Measurements from ENCODE around the gene SRSF10.
"Not testable (repeated sequence)": the region's sequence is repeated elsewhere in the genome, so short reads cannot be mapped to it uniquely, and the experiment has no call there.

The SRSF10 gene

DNA sequence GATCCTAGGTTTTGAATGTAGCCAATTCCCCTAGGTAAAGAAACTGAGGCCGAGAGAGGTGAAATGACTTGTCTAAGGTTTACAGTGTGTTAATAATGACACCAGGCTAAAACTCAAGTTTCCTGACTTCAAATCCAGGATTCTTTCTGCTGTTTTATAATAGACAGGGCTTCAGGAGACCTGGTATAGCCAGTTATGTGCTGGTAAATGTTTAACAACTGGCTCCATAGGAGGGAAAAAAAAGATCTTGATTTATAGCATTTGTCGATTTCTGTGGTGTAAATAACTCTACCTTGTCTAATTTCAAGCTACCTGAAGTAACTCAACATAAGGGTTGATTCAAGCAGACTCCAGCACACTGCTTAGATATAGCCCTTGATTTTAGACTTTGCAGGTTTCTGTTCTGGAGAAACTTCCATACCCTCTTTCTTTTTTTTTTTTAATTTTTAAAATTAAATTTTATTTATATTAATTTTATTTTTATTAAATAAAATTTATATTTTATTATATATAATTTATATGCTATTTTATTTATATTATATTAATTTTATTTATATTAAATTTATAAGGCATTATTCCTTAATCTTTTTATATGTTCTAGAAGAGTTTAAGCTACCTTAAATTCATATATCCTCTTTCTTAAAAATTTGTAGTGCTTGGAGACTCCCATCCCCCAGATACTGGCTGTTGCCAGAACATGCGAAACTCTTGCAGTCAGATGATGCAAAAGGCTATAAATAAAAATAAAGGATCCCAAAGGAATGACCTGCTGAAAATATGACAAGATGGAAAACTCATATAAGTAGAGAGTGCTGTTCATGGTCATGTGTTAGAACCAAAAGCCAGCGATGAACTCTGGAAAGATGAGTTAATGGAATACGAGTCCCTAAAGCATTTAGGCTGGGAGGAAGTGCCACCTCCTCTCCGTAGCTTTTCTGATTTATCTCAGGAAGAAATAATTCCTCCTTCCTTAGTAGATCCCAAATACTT lies 35.4 kb upstream of the SRSF10 start:
- TF ChIP-seq SPI1 (IDR thresholded peaks at IDR 0.05; ENCODE audit: low read depth, low read length) (no peak), POLR2A (IDR thresholded peaks at IDR 0.05; ENCODE audit: low read depth, low read length) (no peak), PAX5 (IDR thresholded peaks at IDR 0.05; ENCODE audit: insufficient read depth, low read length, severe bottlenecking) (no peak), TAF1 (IDR thresholded peaks at IDR 0.05; ENCODE audit: low read depth, low read length) (no peak), POLR2AphosphoS5 (IDR thresholded peaks at IDR 0.05; ENCODE audit: low read depth, low read length) (no peak), POU2F2 (IDR thresholded peaks at IDR 0.05; ENCODE audit: low read depth, low read length) (no peak)
- DNase-seq (ENCODE audit: insufficient read length, low spot score): no peak
- FAIRE-seq: no peak

- DNase-seq (ENCODE audit: insufficient read length, low spot score); FAIRE-seq: not testable (repeated sequence)
These were observed 32.8 kb upstream of the SRSF10 start for GRCh38 chr1:24012878-24013277.

DNA sequence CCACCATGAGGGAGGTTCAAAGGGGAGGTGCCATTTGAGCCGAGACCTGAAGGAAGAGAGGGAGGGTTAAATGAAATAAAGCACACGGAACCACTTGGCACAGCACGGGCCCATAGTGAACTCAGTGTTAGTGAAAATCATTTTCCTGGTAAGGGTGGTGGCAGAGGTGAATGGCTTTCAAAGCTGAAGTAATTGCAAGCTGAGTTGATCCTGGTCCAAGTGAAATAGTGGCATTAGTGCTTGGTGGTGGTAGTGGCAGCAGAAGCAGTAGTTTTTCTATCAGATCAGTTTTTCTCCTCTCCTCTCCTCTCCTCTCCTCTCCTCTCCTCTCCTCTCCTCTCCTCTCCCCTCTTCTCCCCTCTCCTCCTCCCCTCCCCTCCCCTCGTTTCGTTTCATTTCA lies 30.5 kb upstream of the SRSF10 start:
- no peak for TF ChIP-seq POU2F2 (IDR thresholded peaks at IDR 0.05; ENCODE audit: low read depth, low read length)
- TF ChIP-seq POLR2AphosphoS5 (IDR thresholded peaks at IDR 0.05; ENCODE audit: low read depth, low read length): no peak
- no peak for TF ChIP-seq SPI1 (IDR thresholded peaks at IDR 0.05; ENCODE audit: low read depth, low read length)
- TF ChIP-seq POLR2A (IDR thresholded peaks at IDR 0.05; ENCODE audit: low read depth, low read length): no peak
- no peak for TF ChIP-seq PAX5 (IDR thresholded peaks at IDR 0.05; ENCODE audit: insufficient read depth, low read length, severe bottlenecking)
- TF ChIP-seq TAF1 (IDR thresholded peaks at IDR 0.05; ENCODE audit: low read depth, low read length): no peak
- DNase-seq (ENCODE audit: insufficient read length, low spot score) (no peak), FAIRE-seq (no peak)

- no peak for DNase-seq (ENCODE audit: insufficient read length, low spot score)
- TF ChIP-seq POLR2AphosphoS5 (IDR thresholded peaks at IDR 0.05; ENCODE audit: low read depth, low read length): no peak
- no peak for TF ChIP-seq POU2F2 (IDR thresholded peaks at IDR 0.05; ENCODE audit: low read depth, low read length)
- TF ChIP-seq TAF1 (IDR thresholded peaks at IDR 0.05; ENCODE audit: low read depth, low read length): no peak
- no peak for TF ChIP-seq POLR2A (IDR thresholded peaks at IDR 0.05; ENCODE audit: low read depth, low read length)
- no peak for TF ChIP-seq SPI1 (IDR thresholded peaks at IDR 0.05; ENCODE audit: low read depth, low read length)
- TF ChIP-seq PAX5 (IDR thresholded peaks at IDR 0.05; ENCODE audit: insufficient read depth, low read length, severe bottlenecking): no peak
- no peak for FAIRE-seq
These were observed 29.3 kb upstream of the SRSF10 start for GRCh38 chr1:24009406-24009805.

- FAIRE-seq; DNase-seq (ENCODE audit: insufficient read length, low spot score): not testable (repeated sequence)
These were observed 28.6 kb upstream of the SRSF10 start for GRCh38 chr1:24008574-24009184.

- DNase-seq (ENCODE audit: insufficient read length, low spot score) (no peak), FAIRE-seq (no peak)
- TF ChIP-seq SPI1 (IDR thresholded peaks at IDR 0.05; ENCODE audit: low read depth, low read length): no peak
These were observed 27.0 kb upstream of the SRSF10 start for GRCh38 chr1:24007079-24007478.

DNA sequence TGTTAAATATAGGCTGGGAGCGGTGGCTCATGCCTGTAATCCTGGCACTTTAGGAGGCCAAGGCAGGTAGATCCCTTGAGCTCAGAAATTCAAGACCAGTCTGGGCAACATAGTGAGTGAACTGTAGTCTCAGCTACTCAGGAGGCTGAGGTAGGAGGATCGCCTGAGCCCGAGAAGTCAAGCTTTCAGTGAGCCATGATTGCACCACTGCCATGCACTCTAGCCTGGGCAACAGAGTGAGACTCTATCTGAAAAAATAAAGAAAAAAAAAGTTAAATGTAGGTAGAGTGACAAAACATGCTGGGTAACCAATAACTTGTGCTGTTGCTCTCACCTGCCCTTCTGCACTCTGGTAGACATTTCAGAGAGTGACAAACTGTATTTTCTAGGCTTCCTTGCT lies 25.0 kb upstream of the SRSF10 start:
- FAIRE-seq (no peak), DNase-seq (ENCODE audit: insufficient read length, low spot score) (no peak)
- no peak for TF ChIP-seq SPI1 (IDR thresholded peaks at IDR 0.05; ENCODE audit: low read depth, low read length)
- no peak for TF ChIP-seq POLR2AphosphoS5 (IDR thresholded peaks at IDR 0.05; ENCODE audit: low read depth, low read length)
- TF ChIP-seq TAF1 (IDR thresholded peaks at IDR 0.05; ENCODE audit: low read depth, low read length): no peak
- no peak for TF ChIP-seq POU2F2 (IDR thresholded peaks at IDR 0.05; ENCODE audit: low read depth, low read length)
- TF ChIP-seq PAX5 (IDR thresholded peaks at IDR 0.05; ENCODE audit: insufficient read depth, low read length, severe bottlenecking): no peak
- TF ChIP-seq POLR2A (IDR thresholded peaks at IDR 0.05; ENCODE audit: low read depth, low read length): no peak

DNA sequence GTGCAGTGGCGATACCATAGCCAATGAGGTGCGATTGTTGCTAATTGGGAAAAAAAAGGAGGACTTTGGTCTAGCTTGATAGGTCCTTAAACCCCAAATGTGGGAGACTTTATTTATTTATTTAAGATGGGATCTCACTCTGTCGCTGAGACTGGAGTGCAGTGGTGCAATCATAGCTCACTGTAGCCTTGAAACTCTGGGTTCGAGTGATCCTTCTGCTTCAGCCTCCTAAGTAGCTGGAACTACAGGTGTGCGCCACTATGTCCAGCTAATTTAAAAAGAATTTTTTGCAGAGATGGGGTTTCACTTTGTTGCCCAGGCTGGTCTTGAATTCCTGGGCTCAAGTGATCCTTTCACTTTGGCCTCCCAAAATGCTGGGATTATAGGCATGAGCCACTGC lies 24.0 kb upstream of the SRSF10 start:
- TF ChIP-seq PAX5 (IDR thresholded peaks at IDR 0.05; ENCODE audit: insufficient read depth, low read length, severe bottlenecking) (no peak), POLR2AphosphoS5 (IDR thresholded peaks at IDR 0.05; ENCODE audit: low read depth, low read length) (no peak), POLR2A (IDR thresholded peaks at IDR 0.05; ENCODE audit: low read depth, low read length) (no peak), POU2F2 (IDR thresholded peaks at IDR 0.05; ENCODE audit: low read depth, low read length) (no peak), SPI1 (IDR thresholded peaks at IDR 0.05; ENCODE audit: low read depth, low read length) (no peak), TAF1 (IDR thresholded peaks at IDR 0.05; ENCODE audit: low read depth, low read length) (no peak)
- DNase-seq (ENCODE audit: insufficient read length, low spot score) (no peak), FAIRE-seq (no peak)

GRCh38 chr1:24003331-24003972 lies 23.3 kb upstream of the SRSF10 start:
- DNase-seq (ENCODE audit: insufficient read length, low spot score): no peak
- TF ChIP-seq TAF1 (IDR thresholded peaks at IDR 0.05; ENCODE audit: low read depth, low read length): no peak
- no peak for TF ChIP-seq SPI1 (IDR thresholded peaks at IDR 0.05; ENCODE audit: low read depth, low read length)
- TF ChIP-seq PAX5 (IDR thresholded peaks at IDR 0.05; ENCODE audit: insufficient read depth, low read length, severe bottlenecking): no peak
- TF ChIP-seq POLR2AphosphoS5 (IDR thresholded peaks at IDR 0.05; ENCODE audit: low read depth, low read length): no peak
- no peak for TF ChIP-seq POLR2A (IDR thresholded peaks at IDR 0.05; ENCODE audit: low read depth, low read length)
- no peak for TF ChIP-seq POU2F2 (IDR thresholded peaks at IDR 0.05; ENCODE audit: low read depth, low read length)
- FAIRE-seq: peak; percentile 72

GRCh38 chr1:24002695-24003094 lies 22.6 kb upstream of the SRSF10 start:
- no peak for FAIRE-seq
- DNase-seq (ENCODE audit: insufficient read length, low spot score): no peak
- no peak for TF ChIP-seq POLR2AphosphoS5 (IDR thresholded peaks at IDR 0.05; ENCODE audit: low read depth, low read length)
- TF ChIP-seq PAX5 (IDR thresholded peaks at IDR 0.05; ENCODE audit: insufficient read depth, low read length, severe bottlenecking): no peak
- TF ChIP-seq POLR2A (IDR thresholded peaks at IDR 0.05; ENCODE audit: low read depth, low read length): no peak
- no peak for TF ChIP-seq SPI1 (IDR thresholded peaks at IDR 0.05; ENCODE audit: low read depth, low read length)

All from GM12891 (cell line).